Stimulated activated effector memory CD8-positive, alpha-beta T cell treated with anti-CD3 and anti-CD28 coated beads, Interleukin-12 subunit alpha, Interleukin-12 subunit beta, amount 100 ng/mL, for 72 hours (primary cell): Measurements from ENCODE around the gene YPEL3.

ENCODE experiments used
- ATAC-seq: fragments of 150-1000 bp; cut with Tn5 transposase; 2 replicates; pipeline ENCODE4 v1.10.0; 2021
- DNase-seq, 2 donors: peaks; one replicate each; pipeline ENCODE4 v3.0.0; 2021 to 2022; ENCODE audit warnings: low spot score in 2 of 2
- H3K27ac Mint-ChIP-seq: one replicate; pipeline ENCODE4 v1.8.0; 2022; ENCODE audit warnings: mild to moderate bottlenecking, mixed read lengths
- H3K36me3 Mint-ChIP-seq: one replicate; pipeline ENCODE4 v1.8.0; 2022; ENCODE audit warnings: mild to moderate bottlenecking, mixed read lengths
- H3K4me1 Mint-ChIP-seq: one replicate; pipeline ENCODE4 v1.8.0; 2022; ENCODE audit warnings: mixed read lengths
- H3K4me3 Mint-ChIP-seq: one replicate; pipeline ENCODE4 v1.8.0; 2022; ENCODE audit warnings: mild to moderate bottlenecking, mixed read lengths
- H3K9me3 Mint-ChIP-seq: one replicate; pipeline ENCODE4 v1.8.0; 2022; ENCODE audit warnings: mixed read lengths

Gene YPEL3

GRCh38 chr16:30054959-30055553 lies 41.0 kb downstream of the YPEL3 start:
- Mint-ChIP-seq H3K9me3 (no peaks in the 10 kb centered on the region), H3K36me3 (peaks cover 19% of the 10 kb centered on the region), H3K4me3 (peak overlapping the region; percentile 82), H3K4me1 (peaks cover 26% of the 10 kb centered on the region), H3K27ac (no peak overlapping the region)
- ATAC-seq (peak; percentile 84), DNase-seq (peak; percentile 47 to 77)

GRCh38 chr16:30054451-30054850 lies 41.6 kb downstream of the YPEL3 start:
- Mint-ChIP-seq H3K36me3 (peaks cover 19% of the 10 kb centered on the region), H3K9me3 (no peaks in the 10 kb centered on the region), H3K4me1 (peaks cover 26% of the 10 kb centered on the region), H3K27ac (no peak overlapping the region), H3K4me3 (peak overlapping the region; percentile 82)
- DNase-seq (no peak), ATAC-seq (no peak)

GRCh38 chr16:30053376-30054015 lies 42.5 kb downstream of the YPEL3 start:
- Mint-ChIP-seq H3K27ac (peak overlapping the region; percentile 91), H3K4me1 (peaks cover 26% of the 10 kb centered on the region), H3K9me3 (no peaks in the 10 kb centered on the region), H3K4me3 (peak overlapping the region; percentile 82), H3K36me3 (peaks cover 19% of the 10 kb centered on the region)
- peak; percentile 27 for ATAC-seq
- DNase-seq = no peak

DNA sequence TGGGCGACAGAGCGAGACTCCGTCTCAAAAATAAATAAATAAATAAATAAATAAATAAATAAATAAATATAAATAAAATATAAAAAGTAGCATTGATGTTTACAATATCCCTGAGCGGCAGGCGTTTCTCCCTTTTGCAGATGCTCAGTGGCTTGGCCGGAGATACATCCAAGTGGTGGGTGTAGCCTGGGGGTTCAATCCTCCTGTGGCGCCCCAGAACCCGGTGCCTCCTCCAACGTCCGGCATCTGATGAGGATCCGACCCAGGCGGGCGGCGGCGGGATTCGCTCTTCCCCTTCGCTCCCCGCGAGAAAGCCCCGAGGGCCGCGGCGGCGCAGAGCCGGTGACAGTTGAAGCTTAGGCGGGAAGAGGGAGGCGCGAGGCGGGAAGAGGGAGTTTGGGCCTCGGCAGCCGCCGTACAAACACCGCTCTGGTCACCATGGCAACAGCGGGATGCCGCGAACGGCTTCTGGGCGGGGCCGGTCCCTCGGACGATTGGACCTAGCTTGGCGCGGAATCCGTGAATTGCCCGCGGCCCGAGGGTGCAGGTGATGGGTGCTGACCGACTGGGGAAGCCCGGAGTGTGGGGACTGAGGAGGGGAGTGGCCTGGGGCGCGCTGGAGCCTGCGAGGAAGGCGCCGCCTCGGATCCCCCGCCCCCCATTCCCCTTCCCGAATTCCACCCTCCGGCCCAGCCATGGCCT lies 43.2 kb downstream of the YPEL3 start:
- peak; percentile 91 for ATAC-seq
- peak; percentile 94 to 99 for DNase-seq
- peaks cover 26% of the 10 kb centered on the region for H3K4me1 Mint-ChIP-seq
- peak overlapping the region; percentile 91 for H3K27ac Mint-ChIP-seq
- H3K4me3 Mint-ChIP-seq = peak overlapping the region; percentile 82
- H3K36me3 Mint-ChIP-seq = peaks cover 19% of the 10 kb centered on the region
- H3K9me3 Mint-ChIP-seq = no peaks in the 10 kb centered on the region

- ATAC-seq = no peak
- peaks cover 19% of the 10 kb centered on the region for H3K36me3 Mint-ChIP-seq
- peak overlapping the region; percentile 82 for H3K4me3 Mint-ChIP-seq
- H3K9me3 Mint-ChIP-seq = no peaks in the 10 kb centered on the region
- DNase-seq = no peak
- peaks cover 26% of the 10 kb centered on the region for H3K4me1 Mint-ChIP-seq
- H3K27ac Mint-ChIP-seq = peak overlapping the region; percentile 33
Measured at GRCh38 chr16:30051518-30051917, 44.5 kb downstream of the YPEL3 start.

DNA sequence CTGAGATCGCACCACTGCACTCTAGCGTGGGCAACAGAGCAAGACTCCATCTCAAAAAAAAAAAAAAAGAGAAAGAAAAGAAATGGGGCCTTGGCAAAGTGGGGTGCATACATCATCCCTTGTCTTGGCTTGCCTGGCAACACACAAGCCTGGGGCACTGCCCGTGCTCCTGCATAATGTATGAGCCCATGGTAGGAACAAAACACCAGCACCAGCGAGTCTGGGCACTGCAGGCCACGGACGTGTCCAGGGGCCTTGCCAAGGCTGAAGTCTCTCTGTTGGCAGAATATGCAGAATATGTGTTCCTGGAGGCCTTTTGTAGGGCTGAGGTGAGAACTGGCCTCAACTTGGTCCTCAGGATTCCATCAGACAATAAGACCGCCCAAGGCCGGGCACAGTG lies 46.1 kb downstream of the YPEL3 start:
- Mint-ChIP-seq H3K9me3 (no peaks in the 10 kb centered on the region), H3K4me3 (no peak overlapping the region), H3K4me1 (peaks cover 28% of the 10 kb centered on the region), H3K27ac (no peak overlapping the region), H3K36me3 (peaks cover 27% of the 10 kb centered on the region)
- DNase-seq (no peak), ATAC-seq (no peak)

- no peak for ATAC-seq
- H3K4me3 Mint-ChIP-seq = no peak overlapping the region
- H3K36me3 Mint-ChIP-seq = peaks cover 11% of the 10 kb centered on the region
- peaks cover 18% of the 10 kb centered on the region for H3K4me1 Mint-ChIP-seq
- H3K27ac Mint-ChIP-seq = no peak overlapping the region
- no peak for DNase-seq
- no peaks in the 10 kb centered on the region for H3K9me3 Mint-ChIP-seq
Measured at GRCh38 chr16:30046588-30046987, 49.4 kb downstream of the YPEL3 start.

DNA sequence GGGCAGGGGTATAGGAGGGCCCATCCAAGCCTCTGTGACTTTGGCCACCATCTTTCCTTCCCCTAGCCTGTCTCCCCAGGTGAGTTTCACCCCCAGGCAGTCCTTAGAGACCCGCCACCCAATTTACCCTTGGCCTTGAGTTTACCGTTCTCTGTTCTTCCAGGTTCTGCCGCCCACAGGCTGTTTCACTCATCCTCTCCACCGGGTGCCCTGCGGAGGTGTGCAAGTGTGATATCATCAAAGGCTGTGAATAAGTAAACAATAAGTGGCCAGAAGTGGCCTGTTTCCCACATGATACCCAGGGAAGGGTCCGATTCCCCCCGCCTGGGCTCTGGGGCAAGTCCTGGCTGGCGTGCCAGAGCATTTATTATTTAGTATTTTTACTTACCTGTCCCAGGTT lies 49.8 kb downstream of the YPEL3 start:
- H3K4me3 Mint-ChIP-seq = no peak overlapping the region
- no peak for DNase-seq
- H3K36me3 Mint-ChIP-seq = peaks cover 11% of the 10 kb centered on the region
- no peak overlapping the region for H3K27ac Mint-ChIP-seq
- H3K4me1 Mint-ChIP-seq = peaks cover 15% of the 10 kb centered on the region
- H3K9me3 Mint-ChIP-seq = no peaks in the 10 kb centered on the region
- no peak for ATAC-seq
